GM12878 (cell line): ENCODE results near the gene BCL2. TPM values are rescaled to one million over a fixed set of nuclear protein-coding genes. Genes with fewer than 3 reads are reported as not detected.

Experiments used
- BMI1 ChIP-seq: fragments of 450-650 bp; IDR thresholded peaks from 2 replicates; pipeline ENCODE4 v1.6.1; 2016; ENCODE audit warnings: mild to moderate bottlenecking, moderate library complexity, borderline replicate concordance
- CEBPZ ChIP-seq: fragments of 150-350 bp; IDR thresholded peaks from 2 replicates; pipeline ENCODE4 v1.6.1; 2016; ENCODE audit warnings: low read depth, low read length
- EED ChIP-seq: sonication (generic); IDR thresholded peaks from 2 replicates; pipeline ENCODE4 v1.6.1; 2016; ENCODE audit warnings: antibody characterized with exemption, low read depth
- IKZF2 ChIP-seq, 2 experiments: fragments of 450-650 bp; IDR thresholded peaks; 2 replicates each; pipeline ENCODE4 v1.6.1; 2017; ENCODE audit warnings: mild to moderate bottlenecking in 2 of 2, moderate library complexity in 2 of 2
- KDM1A ChIP-seq: fragments of 200-600 bp; sonication (generic); IDR thresholded peaks from 2 replicates; pipeline ENCODE4 v1.6.1; 2016; ENCODE audit warnings: borderline replicate concordance
- LARP7 ChIP-seq: fragments of 450-650 bp; IDR thresholded peaks from 2 replicates; pipeline ENCODE4 v1.6.1; 2017; ENCODE audit warnings: mild to moderate bottlenecking
- MEF2B ChIP-seq: fragments of 450-650 bp; IDR thresholded peaks from 2 replicates; pipeline ENCODE4 v1.6.1; 2018; ENCODE audit warnings: mild to moderate bottlenecking, moderate library complexity; ENCODE audit not compliant: partially characterized antibody, poor library complexity, severe bottlenecking
- MLLT1 ChIP-seq: fragments of 450-650 bp; IDR thresholded peaks from 2 replicates; pipeline ENCODE4 v1.6.1; 2016; ENCODE audit warnings: mild to moderate bottlenecking
- NFIC ChIP-seq: IDR thresholded peaks from 2 replicates; pipeline ENCODE4 v1.6.1; 2012; ENCODE audit warnings: low read depth, mild to moderate bottlenecking, inconsistent platforms, low read length, moderate library complexity
- NR2C2 ChIP-seq: IDR thresholded peaks from 2 replicates; pipeline ENCODE4 v1.6.1; 2011; ENCODE audit warnings: borderline replicate concordance, low read depth; ENCODE audit not compliant: control insufficient read depth, insufficient read length
- NRF1 ChIP-seq: conservative IDR thresholded peaks from 2 replicates; pipeline ENCODE4 v1.6.1; 2011; ENCODE audit warnings: mild to moderate bottlenecking, low read depth, low read length, improper control_type of control experiment
- POLR2A ChIP-seq: IDR thresholded peaks from 2 replicates; pipeline ENCODE4 v1.6.1; 2011; ENCODE audit warnings: low read depth, mild to moderate bottlenecking, low read length
- POLR2AphosphoS2 ChIP-seq: IDR thresholded peaks from 2 replicates; pipeline ENCODE4 v1.6.1; 2011; ENCODE audit warnings: low read depth, mild to moderate bottlenecking, low read length, improper control_type of control experiment, moderate library complexity
- POLR2AphosphoS5 ChIP-seq: IDR thresholded peaks from 2 replicates; pipeline ENCODE4 v1.6.1; 2011; ENCODE audit warnings: mild to moderate bottlenecking, low read length, inconsistent platforms
- REST ChIP-seq: IDR thresholded peaks from 2 replicates; pipeline ENCODE4 v1.6.1; 2012; ENCODE audit warnings: mild to moderate bottlenecking, low read depth, low read length
- SMAD5 ChIP-seq: IDR thresholded peaks from 2 replicates; pipeline ENCODE4 v1.6.1; 2016; ENCODE audit warnings: antibody characterized with exemption, low read depth
- ZBTB33 ChIP-seq: fragments of 450-650 bp; IDR thresholded peaks from 2 replicates; pipeline ENCODE4 v1.6.1; 2017; ENCODE audit warnings: mild to moderate bottlenecking
- polyA plus RNA-seq, 11 experiments: library from polyadenylated mRNA; depleted of rRNA in 4 of 11; unstranded in 6 of 11; stranded (reverse) in 5 of 11; fragments of >200 nt; fragmentation: Nextera tagmentation in 4 of 11; fragmentation: Illumina TruSeq in 1 of 11; extraction: Ambion mirVana in 4 of 11; extraction: Trizol in 1 of 11; gene quantifications; 1 replicate in 1 of 11; 2 replicates in 10 of 11; pipeline versions ENCODE4 v1.2.1 to v1.2.3, GENCODE V29; 2011 to 2016; ENCODE audit warnings: inconsistent platforms in 2 of 11, missing spikeins in 2 of 11, low read depth in 1 of 11
- total RNA-seq, 4 experiments: library from RNA; depleted of rRNA in 3 of 4; stranded (reverse); fragments of >200 nt in 3 of 4; fragmentation: Illumina TruSeq in 1 of 4; extraction: Trizol in 1 of 4; gene quantifications; 2 replicates each; pipeline versions ENCODE4 v1.2.1 to v1.2.3, GENCODE V29; 2013 to 2021

Gene BCL2
- total and polyA plus RNA-seq, 10 of the 15 experiments (the other 5 are each of a cell fraction or from before 2014, with no cell fraction given) = 4.1 to 47.8 (median 19.3) TPM

- TF ChIP-seq EED = peak; percentile 42; the same call in 1 of the 2 replicates
- TF ChIP-seq POLR2AphosphoS2 = peak; percentile 86
- TF ChIP-seq MEF2B = no peak
- peak; percentile 77 for TF ChIP-seq MLLT1
- no peak for TF ChIP-seq BMI1
- TF ChIP-seq SMAD5 = no peak
- no peak for TF ChIP-seq REST
- TF ChIP-seq ZBTB33 = no peak
- no peak for TF ChIP-seq NR2C2
- TF ChIP-seq POLR2A = 0 out of 2 replicates have a peak, but pooled peaks have one; percentile 41
- no peak for TF ChIP-seq CEBPZ
- TF ChIP-seq KDM1A = no peak
- peak; percentile 74 for TF ChIP-seq POLR2AphosphoS5
- peak in 1 of 2 experiments; percentile 18; a peak in 1 of 4 replicates for TF ChIP-seq IKZF2 (IDR thresholded peaks at IDR 0.05)
- TF ChIP-seq NRF1 = no peak
- no peak for TF ChIP-seq NFIC
- TF ChIP-seq LARP7 = no peak
Measured at GRCh38 chr18:63316612-63317555, 2.7 kb downstream of the BCL2 start (continued).
